HG03520 (cell line): ENCODE data around the gene EME1.
A peak's percentile ranks its signal among the peaks of the same experiment; 100 is the strongest.
"Not testable (repeated sequence)": the region's sequence is repeated elsewhere in the genome, so short reads cannot be mapped to it uniquely, and the experiment has no call there.

ENCODE experiments used
- ATAC-seq: cut with Tn5 transposase; IDR thresholded peaks from one replicate; pipeline ENCODE4 v1.9.1; 2021; ENCODE audit warnings: mild to moderate bottlenecking, moderate library complexity; ENCODE audit not compliant: unreplicated experiment

EME1 gene, protein sequence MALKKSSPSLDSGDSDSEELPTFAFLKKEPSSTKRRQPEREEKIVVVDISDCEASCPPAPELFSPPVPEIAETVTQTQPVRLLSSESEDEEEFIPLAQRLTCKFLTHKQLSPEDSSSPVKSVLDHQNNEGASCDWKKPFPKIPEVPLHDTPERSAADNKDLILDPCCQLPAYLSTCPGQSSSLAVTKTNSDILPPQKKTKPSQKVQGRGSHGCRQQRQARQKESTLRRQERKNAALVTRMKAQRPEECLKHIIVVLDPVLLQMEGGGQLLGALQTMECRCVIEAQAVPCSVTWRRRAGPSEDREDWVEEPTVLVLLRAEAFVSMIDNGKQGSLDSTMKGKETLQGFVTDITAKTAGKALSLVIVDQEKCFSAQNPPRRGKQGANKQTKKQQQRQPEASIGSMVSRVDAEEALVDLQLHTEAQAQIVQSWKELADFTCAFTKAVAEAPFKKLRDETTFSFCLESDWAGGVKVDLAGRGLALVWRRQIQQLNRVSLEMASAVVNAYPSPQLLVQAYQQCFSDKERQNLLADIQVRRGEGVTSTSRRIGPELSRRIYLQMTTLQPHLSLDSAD

DNA sequence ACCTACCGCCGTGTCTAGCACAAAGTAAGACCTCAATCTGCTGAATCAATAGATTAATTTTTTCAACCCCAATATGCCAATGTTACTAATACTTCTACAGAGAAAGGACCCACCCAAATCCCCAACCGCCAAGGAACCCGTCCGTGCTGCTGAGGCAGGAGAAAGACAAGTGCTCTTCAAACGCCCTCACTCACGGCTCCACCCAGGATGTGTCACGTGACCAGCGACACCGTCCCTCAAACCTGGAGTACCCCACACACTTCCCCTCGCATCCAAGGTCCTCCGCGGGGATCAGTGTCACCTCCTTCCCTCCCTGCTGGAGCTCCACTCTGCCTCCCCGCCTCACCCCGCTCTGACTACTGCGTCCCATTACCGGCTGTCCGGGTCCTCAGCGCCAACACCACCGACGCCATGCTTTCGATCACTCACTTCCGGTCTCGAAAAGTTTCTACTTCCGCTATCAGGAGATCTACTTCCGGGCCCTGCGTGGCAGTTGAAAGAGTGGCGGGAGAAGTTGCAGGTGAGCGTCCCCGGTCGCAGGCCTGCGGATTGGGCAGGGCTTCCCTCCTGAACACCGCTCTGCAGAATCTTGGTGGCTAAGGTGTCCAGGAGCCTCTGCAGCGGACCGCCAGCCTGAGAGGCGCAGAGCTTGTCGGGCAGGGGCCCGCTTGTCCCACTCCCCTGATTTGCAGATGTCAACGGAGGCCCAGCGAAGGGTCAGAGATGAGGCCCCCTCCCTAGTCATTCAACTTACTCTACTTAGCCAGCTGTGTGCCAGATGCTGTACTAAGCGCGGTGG, at the start of gene EME1, which contains the start of gene MRPL27:
TSS of gene EME1 (plus strand) at position 472 of the 799 bp plus-strand sequence. CDS start 1,980 bp downstream, outside the sequence.
TSS of gene MRPL27 (minus strand) at position 427 of the 799 bp plus-strand sequence. CDS start at position 413, 14 bp downstream.
- ATAC-seq: peak; percentile 74

DNA sequence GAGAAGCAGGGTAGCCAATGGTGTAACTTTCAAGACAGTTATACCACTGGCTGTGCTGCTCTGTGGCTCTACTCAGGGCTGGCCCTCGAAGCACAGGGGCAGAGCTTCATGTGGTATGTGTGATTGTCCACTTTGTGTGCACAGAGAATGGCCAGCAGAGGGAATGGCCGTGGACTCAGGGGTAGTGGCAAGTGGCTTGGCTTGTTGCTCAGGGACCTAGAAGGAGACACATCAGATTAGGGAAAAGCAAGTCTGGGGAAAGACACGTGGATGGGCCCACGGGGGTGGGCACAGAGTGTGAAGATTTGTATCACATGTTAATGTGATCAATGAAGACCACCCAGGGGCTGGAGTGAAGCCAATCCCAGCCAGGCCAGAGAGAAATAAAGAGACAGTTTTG, 47.1 kb upstream of the EME1 start:
- ATAC-seq: no peak

DNA sequence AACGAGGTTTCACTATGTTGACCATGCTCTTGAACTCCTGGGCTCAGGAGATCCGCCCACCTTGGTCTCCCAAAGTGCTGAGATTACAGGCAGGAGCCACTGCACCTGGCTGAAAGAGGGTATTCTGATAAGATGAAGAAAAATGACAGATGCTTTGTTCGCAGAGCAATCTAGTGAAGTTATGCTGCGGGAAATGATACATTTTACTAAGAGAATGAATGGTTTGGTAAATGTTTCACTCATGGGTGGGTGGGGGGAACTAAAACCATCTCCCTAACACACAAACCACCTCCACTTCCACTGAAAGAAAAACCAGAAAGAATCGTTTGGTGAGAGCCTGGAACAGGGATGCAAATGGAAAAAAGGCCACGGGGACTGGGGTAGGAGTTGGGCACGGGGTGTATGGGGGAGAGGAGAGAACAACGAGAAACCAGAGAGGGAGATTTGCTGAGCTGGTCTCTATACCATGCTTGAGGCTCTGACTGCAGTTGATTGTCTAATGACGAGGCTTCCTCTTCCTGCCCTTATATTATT, 46.1 kb upstream of the EME1 start:
- ATAC-seq: no peak

DNA sequence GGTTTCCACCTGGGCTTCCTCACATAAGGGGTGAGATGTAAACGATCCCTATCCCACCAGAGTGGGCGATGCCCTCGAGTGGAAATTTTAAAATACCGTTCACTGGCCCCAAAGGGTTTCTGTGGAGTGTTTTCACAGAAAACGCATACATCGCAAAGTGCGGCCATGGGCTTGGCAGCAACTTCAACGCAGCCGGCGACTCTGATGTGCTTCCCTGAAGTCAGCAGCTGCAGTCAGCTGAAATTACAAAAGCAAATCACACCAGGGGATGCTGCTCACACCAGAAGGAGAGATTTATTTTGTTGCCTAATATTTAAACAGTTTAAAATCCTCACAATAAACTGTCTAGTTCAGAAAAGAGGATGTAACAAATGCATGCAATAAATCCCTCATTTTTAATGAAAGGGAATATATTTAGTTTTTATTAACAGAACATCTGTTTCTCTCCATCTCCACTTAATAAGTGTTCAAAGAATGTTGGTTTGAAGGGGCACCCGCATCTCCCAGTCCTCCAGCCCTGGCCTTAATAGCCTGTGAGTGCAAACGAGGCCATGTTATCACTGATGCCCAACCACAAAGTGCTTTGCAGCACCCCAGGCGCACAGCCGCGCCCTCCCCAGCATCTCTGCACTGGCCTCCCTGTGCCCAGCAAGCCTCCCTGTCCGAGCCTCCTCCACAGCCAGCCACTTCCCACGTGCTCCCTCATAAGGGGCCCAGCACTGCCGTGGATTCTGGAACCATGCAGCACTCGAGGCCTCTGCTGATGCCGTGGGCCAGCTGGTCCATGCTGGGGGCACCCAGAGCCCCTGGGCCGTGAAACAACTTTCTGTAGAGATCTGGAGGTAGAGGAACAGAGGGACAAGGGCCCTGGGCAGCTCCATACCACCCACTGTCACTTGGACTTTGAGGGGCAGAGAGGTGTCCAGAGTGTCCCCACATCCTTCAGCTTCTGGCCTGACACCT, 44.4 kb upstream of the EME1 start:
- no peak for ATAC-seq

DNA sequence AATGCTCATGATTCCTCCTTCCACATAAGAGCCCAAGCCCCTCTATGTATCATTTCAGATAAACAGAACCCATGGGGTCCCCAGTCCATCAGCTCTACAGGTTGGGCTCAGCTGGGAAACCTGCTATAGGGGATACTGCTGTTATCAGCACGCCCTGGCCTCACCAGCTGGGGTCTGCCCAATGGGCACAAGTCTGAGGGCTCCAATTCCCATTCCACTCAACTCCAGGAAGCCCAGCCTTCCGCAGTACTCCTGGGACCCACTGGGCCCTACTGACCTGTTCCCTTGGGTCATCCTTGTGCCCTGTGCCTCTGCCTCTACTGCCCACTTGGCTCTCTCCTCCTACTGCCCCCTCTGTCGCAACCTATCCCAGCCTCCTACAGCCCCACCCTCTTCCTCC, 43.3 kb upstream of the EME1 start:
- ATAC-seq: no peak

DNA sequence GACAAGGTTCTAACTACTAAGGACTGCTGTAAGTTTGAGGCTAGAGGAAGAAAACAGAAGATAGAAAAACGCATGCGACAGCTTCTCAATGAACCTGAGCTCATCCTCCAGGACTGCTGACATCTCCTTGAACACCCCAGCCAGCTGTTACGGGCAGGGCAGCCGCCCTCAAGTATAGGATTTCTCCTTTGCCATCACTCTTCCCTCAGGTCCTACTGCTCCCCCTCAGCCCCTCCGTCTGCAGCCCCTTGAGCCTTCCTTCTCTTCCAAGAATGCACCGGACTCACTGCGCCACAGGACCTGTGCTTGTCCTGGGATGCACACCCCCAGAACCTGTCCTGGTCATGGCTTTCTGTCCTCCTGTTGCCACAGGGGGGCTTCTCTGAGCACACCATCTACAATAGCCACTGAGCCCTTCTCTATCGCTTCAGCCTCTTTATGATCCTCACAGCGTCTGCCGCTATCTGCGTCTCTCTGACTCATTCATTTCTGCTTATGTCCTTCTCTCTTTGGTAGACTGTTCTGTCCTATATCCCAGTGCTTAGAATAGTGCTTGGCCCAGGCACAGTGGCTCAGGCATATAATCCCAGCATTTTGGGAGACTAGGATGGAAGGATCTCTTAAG, 42.8 kb upstream of the EME1 start:
- ATAC-seq: no peak

DNA sequence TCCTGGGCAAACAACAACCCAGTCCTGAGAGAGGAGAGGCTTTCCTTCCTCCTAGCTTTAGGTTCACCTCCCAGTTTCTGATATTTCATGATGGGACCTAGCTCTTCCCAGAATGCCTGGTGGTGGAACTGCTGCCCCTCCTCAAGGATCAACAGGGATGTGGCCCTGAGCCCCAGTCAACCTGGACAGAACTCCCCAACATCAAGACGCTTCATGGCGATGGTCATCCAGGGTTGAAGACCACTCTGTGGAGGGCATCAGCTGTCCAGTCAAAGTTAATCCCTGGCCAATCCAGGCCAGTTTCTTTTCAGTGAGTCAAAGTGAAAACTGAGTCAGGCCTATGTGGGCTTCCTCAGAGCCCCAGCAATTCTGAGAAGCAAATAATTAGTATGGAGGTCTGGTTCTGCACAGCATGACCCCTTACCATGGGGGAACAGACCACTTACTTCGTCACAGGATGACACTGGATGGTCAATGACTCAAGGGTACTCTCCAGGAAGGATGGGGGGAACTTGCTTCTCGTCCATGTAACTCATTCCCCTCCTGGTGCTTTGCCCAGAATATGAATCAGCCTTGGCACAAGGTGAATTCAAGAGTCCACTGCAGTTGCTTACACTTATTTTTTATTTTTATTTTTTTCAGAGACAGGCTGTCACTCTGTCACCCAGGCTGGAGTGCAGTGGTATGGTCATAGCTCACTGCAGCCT, 41.8 kb upstream of the EME1 start:
- no peak for ATAC-seq

DNA sequence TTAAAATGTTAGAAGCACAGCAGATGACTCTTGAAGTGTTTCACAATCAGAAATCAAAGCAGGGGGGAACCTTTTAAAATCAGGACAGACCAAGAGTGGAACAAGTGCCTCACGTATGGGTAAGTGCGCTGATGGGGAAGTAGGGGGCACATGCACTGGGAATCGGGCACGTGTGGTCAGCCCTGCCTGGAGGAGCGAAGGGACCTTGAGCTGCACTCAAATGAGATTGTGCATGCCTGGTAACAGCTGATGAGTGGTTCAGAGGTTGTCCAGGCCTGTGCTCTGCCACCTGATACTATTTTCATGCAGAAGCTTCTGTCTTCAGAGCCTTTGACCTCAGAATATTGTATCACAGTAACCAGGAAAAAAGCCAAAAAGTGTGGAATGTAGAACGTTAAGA, 40.8 kb upstream of the EME1 start:
- no peak for ATAC-seq

DNA sequence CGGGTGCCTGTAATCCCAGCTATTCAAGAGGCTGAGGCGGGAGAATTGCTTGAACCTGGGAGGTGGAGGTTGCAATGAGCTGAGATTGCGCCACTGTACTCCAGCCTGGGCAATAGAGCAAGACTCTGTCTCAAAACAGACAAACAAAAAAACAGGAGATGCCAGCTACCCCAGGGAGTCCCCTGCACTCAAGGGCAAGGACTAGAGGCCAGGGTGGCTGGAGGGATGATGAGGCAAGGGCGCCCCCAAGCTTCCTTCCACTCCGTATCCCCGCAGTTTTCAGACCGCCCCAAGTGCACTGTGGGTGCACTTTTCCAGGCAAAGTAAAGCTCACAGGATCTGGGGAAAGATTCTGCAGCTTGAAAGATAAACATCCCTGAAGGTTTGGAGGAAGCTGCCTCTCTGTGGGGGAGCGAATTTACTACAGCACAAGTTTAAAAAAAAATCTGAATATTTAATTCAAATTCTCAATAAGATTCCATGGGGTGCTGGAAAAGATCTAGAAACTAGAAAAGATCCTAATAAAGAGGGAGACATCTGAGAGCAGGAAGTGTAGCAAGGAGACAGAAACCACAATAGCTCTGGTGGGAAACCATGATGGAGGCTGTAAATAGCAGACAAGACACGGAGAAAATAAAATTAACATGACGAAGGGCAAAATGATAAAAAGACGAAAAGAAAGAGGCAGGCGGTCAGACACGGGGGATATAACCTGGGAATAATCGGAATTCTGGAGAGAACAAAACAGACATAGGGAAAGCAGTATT, 39.6 kb upstream of the EME1 start:
- not testable (repeated sequence) for ATAC-seq

DNA sequence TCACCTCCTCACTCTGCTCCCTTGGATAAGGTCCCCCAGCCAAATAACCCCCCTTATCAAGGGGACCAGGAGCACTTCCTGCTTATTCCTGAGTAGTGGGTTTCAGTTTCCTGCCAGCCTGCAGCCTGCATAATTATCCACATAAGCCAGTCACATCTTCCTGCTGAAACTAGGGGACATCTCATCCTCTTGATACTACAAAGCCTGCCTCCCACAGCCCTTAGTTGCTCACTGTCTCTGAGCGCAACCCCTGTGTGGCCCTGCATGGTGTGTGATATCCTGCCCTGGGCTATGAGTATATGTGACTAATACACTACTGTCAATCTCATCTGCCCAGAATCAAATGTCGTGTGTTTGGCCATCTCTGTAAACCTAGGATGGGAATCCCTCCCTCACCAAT, 35.1 kb upstream of the EME1 start:
- no peak for ATAC-seq

DNA sequence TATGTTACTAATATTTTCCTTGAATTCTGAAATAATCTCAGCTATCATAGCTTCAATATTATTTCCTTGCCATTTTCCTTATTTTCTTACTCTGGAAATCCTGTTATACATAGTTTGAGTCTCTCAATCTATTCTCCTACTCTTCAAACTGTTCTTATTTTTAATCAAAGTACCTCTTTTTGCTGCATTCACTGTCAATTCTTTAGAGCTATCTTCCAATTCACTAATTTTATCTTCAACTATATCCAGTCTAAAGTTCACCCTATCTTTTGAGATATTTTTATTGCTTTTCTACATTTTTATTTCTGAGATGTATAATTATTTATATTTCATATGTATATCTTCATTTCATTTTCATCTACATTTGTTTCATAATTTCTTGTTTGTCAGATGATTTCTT, 34.4 kb upstream of the EME1 start:
- no peak for ATAC-seq

DNA sequence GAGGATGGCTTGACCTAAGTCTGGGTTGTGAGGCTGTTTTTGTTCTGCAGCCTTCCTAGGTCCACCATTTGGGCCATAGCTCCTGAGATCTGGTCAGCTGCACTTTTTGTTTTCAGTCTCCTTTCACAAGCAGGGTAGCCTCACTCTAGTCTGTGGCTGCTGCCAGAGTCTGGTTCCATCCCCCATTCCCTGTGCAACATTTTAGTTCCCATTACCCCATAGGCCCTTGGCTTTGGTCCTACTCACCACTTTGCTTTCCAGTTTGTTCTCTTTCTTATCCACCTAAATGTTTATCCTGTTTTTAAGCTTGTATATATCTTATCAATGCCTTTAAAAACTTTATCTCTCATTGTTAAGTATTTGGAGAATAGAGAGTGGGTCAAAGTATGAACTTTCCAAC, 33.6 kb upstream of the EME1 start:
- no peak for ATAC-seq

DNA sequence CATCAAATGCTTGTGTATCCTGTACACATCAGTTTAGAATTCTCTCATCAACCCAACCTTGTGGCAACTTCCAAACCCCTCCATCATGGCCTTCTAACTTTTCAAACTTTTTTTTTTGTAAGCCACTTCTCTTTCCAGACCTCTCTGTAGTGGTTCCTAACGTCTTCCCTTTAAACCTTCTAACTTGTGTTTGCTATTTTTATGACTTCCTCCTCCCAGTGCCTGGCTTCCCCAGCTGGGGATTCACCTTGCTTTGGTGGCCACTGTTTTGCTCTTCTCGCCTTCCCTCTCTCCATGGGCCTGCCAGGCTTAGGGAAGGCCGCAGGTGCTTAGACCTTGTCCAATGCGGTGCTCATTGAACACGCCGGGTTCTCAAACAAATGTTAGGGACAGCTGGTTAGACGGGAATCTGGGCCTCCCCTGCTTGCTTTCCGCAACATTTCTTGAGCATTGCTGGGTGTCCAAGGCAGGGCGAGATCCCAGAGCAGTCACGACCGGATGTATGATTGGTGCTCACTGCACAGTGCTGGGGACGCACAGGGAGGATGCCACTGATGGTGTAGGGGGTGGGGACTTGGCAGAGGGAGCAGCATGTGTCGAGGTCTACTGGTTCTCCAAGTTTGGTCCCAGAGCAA, 28.2 kb upstream of the EME1 start:
- ATAC-seq: no peak

DNA sequence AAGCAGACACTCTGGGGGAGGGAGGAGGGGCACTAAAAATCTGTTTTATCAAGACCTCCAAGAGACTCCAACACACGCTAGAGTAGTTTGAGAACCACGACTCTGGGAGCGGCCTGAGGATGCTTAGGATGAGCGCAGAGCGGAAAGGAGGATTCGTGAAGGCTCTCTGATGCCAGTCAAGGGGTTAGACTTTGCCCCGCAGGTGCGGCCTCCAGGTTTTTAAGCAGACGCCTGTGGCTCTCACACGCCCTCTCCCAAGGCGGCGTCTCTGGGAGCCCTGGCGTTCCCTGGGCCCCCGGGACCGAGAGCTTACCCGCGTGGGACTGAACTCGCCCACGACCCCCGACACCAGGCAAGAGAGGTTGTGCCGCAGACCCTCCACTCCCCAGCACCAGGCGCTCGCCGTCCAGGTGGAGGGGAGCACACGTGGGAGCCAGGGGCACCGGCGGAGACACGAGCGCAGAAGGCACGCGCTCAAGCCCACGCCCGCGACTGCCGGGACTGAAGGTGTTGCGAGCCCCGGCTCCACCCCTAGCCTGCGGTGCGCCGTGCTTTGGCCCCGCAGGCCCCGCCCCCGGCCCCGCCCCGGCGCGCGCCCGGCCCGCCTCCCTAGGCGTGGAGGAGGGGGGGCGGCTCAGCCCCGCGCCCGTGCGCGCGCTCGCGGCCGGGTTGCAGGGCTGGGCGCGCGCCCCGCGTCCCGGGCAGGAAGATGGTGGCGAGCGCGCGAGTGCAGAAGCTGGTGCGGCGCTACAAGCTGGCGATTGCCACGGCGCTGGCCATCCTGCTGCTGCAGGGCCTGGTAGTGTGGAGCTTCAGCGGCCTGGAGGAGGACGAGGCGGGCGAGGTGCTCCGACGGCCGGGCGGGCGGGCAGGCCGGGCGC, 27.4 kb upstream of the EME1 start, which contains the start of gene XYLT2:
TSS of gene XYLT2 (plus strand) at position 695 of the 881 bp plus-strand sequence. CDS start at position 710, 15 bp downstream.
- peak; percentile 72 for ATAC-seq

DNA sequence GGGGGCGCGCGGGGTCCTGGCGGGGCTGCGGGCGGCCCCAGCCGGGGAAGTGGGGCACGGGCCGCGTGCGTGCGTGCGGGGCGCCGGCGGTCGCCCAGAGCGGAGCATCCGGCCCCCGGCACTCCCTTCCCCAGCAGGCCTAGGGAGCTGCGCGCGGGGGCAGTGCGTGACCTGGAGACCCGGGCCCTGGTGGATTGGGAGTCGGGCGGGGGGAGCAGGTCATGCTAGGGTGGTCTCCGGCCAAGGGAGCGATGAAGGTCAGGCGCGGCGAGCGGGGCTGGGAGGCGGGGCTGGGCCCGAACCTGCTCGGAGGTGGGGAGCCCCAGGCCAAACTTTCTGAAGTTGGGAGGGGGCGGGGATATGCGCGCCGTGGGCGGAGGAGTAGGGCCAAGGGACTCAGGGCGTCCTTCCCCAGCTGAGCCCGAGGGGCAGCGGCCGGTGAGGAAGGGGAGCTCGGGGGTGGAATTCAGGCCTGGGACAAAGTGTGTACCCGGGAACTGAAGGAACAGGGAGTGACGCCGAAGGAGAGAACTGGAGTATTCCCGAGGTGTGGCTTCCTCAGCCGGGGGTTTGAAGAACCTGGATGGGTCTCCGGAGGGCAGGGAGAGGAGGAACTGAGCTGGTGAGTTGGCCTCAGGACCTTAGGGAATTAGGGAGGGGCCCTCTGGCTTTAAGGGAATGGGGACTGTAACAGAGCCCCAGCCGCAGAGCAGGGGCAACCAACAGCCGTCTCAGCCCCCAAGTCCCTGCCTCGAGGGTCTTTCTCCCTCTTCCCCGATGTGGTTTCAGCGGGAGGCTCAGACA, 26.5 kb upstream of the EME1 start:
- ATAC-seq: peak; percentile 40
